Activated CD8-positive, alpha-beta memory T cell treated with anti-CD3 and anti-CD28 coated beads for 1 hour (primary cell): ENCODE data around the gene KIFAP3.

Experiments
- DNase-seq, 2 donors: peaks; one replicate each; pipeline ENCODE4 v3.0.0-alpha.2; 2020; ENCODE audit warnings: low read depth in 1 of 2; ENCODE audit errors: extremely low read depth in 1 of 2

KIFAP3 gene

DNA sequence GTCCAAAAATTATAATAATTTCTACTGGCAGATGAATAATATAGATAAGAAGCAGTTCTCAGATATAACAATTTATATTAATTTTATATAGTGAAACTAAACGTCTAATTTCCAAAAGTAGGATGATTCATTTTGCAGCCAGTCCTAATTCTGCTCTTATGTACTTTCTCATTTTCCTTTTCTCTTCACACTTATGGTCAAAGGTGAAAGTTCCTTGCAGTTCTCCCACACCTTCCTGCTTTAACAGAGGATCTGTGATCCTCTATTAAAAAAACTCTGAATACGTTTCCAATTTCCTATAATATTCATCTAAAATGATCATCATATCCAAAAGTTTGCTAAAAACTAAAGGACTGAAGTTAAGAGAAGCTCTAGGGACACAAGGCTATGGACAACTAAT, 78.5 kb downstream of the KIFAP3 start:
- no peak for DNase-seq

DNA sequence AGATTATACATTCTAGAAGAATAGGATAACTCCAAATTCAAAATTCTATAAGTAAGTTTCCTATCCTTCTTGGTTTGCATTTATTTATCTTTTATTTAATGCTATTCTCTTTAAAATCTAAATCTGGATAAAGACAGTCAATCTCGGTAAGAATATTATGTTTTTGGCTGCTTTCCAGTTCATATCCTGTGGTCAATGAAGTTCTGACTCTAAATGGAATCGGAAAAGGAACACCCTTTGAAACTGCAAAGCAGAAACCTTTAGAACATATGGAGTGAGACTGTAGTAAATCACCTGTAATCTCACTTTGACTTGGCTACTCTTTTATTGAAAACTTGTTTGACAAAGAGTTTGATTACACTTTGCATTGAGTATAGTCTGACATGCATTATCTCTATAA, 85.2 kb downstream of the KIFAP3 start:
- no peak for DNase-seq

DNA sequence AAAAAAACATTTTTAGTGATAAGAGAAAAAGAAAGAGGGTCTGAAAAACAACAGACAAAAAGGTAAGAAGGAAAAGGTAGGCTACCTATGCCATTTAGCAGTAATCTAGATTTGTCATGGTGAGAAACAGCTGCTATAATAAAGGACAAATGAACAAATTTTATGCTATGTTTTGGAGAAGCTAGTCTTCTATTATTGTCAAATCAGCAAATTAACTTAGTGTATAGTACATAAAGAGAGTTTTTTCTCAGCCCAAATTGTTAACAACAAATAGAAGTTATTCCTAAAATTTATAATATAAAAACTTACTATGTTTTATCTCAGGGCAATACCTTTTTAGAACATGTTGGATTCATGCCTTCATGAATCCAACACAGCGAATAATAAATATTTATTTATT, 88.7 kb downstream of the KIFAP3 start:
- no peak for DNase-seq

DNA sequence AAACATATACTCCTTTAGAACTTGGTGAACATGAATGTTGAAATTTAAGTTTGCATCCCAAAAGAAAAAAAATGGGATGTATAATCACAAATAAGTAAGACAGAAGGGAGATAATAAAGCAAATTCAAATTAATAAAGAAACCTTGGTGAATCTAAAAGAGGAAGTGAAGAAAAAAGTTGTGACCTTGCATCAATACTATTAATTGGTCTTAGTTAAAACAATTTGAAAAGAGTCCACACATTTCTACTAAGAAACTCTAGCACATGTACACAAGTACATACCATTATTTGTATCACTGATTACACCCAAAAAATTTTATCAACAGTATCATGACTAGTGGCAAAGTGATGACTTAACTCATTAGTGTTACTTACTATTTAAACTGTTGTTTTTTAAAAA, 100.4 kb downstream of the KIFAP3 start:
- no peak for DNase-seq

DNA sequence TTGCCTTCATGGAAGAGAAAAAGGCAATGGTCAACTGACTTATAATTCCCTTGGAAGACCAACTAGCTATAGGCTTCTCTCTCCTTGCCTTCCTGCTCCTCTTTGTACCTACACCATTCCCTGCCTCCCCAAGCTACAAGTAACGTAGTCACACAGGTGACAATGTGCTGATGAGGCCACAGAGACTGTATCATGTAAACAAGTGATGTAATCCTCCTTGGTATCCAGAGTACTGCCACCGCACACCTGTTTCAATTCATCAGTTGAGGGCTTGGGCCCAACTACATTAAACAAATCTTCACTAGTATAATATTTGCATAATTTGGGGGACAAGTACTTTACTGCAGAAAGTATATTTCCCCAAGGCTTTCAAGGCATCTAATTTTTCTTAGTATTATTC, 104.4 kb downstream of the KIFAP3 start:
- no peak for DNase-seq

DNA sequence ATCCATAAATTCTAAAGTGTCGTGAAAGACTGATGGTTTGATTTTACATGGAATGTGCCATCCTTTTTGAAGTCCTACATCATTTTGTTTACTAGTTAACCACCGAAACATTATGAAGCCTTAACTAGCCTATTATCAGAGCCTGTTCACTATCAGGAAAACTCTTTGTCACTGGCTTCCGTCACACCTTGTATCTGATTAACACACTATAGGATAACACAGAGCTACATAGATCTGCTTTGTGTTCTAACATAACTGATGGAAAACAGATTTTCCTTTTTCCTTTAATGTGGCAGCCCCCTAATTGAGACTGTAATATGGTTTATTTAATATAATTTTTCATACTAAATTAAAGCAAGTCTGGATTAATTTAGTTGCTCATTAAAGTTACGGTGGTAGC, 106.3 kb downstream of the KIFAP3 start:
- no peak for DNase-seq

DNA sequence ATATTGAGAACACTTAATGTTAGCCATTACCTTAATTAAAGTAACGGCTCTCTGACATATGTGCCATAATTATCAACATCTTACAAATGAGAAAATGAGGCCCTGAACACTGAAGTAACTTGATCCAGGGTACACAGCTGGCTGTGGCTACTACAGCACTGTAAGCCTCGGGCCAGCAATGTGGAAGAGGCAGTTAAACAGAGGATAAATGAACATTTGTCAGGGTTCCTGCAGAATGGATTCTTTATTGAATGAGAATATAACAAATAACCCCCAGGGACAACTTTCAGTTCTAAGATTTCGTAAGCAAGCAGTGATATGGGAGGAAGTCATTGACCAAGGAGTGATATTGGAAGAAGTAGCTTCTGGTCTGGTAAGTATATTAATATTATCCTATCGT, 110.3 kb downstream of the KIFAP3 start:
- no peak for DNase-seq

DNA sequence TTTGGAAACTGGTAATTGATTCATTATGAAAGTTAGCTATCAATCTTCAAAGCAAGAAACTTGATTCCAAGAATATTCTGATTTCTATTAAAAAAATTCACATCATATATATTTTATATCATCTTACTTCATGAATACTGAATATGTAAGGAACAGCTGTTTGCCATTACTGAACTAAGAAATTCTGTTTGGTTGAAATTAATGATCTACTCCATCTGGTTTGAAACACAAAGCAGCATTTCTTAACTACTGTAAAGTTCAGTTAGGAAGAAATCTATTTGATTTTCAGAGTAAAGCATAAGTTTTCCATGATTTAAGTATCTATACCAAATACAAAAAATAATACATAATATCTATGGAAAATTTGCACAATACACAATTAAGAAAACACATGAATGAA, 114.8 kb downstream of the KIFAP3 start:
- no peak for DNase-seq

DNA sequence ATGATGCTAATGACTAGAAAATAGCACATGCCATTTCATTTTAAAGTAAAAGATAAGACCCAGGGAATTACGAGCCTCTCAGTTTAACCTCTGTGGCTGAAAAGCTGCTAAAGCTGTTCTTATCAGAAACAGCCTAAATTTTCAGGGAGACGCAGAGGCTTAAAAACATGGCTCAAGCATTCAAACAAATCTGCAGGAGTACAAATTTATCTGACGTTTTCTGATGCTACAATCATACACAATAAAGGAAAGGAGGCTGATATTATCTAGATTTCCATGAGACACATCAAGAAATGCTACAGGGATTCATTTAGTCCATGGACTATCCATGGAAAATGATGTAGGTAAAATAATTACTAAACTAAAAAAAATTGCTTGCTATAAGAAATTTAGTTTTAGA, 115.5 kb downstream of the KIFAP3 start:
- no peak for DNase-seq

DNA sequence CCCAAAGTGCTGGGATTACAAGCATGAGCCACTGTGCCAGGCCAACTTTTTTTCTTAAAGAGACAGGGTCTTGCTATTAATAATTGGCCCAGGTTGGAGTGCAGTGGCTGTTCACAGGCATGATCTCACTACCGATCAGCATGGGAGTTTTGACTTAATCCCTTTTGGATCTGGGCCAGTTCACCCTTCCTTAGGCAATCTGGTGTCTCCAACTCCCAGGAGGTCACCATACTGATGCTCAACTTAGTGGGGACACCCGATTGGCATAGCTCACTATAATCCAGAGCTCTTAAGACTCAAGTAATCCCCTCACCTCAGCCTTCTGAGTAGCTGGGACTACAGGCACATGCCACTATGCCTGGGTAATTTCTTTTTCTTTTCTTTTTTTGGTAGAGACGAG, 116.6 kb downstream of the KIFAP3 start:
- no peak for DNase-seq

DNA sequence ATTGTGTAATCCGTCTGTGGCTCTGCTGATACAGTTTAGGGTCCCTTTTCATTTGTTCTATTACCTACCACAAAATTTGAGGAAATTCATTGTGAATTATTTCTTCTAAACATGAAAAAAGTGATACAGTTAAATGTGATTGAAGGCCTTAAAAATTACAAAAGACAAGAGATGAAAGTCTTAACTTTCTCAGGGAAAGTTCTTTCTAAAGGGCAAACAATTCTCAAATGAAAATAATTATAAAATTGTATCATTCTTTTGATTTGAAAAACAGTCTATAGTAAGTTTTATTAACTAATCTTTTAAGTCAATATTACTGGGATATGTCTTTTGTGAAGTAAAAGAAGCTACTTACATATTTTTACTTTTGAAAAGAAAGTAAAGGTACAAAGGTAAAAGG, 123.4 kb downstream of the KIFAP3 start:
- DNase-seq, result no peak

DNA sequence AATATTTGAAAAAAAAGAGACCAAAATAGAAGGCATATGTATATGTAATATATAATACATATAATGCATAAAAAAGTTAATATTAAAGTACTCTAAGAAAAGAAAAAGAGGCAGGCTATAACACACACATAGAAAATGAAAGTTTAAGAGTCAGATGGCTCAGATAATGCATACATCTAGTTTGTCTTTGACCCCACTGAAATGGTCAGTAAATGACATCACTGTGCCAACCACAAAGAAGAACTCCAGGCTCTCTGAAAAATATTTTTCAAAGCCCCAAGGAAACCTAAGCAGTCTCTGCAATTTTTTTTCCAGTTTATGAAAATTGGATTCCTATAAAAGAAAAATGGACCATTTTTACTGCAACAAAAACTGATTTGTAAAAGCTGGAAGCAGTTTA, 125.4 kb downstream of the KIFAP3 start:
- DNase-seq, result no peak

DNA sequence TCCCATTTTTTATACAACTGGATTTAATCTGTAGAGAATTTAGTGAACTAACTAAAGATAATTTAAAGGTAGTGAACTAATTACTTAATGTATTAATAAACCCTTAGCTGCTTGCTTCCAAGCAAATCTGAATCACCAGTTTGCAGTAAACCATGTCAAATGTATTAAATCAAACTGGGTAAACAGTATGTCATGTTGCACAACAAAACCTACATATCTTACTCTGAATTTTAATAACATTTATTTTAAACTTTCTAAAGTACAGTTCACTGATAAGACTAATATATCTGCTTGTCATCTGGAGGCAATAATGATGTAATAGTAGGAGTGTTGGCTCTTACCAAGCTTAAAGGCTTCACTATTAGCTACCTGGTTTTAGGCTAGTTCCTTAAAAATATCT, 128.3 kb downstream of the KIFAP3 start:
- no peak for DNase-seq

DNA sequence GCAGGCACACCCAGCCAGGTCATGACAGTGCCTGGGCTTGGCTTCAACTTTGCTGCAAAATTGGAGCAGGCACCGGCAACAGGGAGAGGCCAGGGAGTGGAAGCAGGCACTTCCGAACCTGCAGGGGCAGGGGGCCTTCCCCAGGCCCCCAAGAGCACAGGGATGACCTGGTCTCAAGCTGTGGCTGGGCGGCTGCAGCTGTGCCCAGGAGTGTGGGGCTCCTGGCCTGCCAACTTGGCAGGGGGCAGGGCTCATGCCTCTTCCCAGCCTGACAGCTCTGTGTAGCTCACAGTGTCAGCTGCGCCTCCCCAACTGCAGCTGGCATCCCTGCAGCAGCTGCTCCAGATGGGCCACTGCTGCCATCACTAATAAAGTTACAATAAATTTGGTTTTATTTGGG, 129.3 kb downstream of the KIFAP3 start:
- no peak for DNase-seq

DNA sequence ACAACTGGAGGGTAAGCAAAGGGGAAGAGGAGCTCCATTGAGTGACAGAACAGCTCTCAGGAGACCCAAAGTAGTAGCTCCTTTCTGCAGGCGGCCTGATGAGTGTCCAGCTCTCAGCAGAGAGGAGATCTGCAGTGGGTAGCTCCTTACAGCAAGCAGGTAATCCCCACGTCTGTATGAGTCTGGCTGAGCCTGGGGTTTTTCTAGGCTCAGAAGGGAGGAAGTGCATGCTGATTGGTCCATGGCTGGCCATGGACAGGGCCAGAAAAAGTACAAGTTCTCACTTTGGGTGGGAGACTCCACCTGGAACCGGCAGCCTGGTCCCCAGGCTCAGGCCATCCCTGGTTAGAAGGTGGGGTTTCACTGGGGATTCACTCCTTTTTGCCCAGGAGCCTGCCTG, 129.9 kb downstream of the KIFAP3 start:
- DNase-seq, result no peak

DNA sequence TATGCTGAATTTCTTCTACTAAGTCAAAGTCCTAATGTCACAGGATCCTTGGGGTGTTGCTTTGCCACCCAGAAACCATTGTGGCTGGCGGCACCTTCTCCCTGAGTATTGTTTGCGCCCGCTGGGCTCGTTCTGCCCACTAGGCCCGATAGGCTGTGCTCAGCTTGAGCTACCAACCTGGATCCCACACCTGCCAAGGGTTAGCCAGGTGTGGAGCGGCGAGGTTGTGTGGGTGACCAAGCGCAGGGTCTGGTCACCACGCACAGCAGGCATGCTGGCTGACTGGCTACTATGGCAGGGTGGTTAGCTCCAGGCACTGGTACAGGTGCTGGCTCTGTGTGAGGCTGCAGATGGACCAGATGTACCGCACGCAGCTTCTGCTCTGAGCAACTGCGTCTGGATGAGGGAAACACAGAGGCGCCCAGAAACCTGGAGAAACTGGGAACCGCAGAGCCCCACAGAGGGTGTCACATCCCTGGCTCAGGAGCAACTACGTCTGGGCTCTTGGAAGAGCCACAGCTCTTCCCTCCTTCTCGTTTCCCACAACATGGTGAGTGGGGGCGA, 130.4 kb downstream of the KIFAP3 start:
- DNase-seq, result no peak

DNA sequence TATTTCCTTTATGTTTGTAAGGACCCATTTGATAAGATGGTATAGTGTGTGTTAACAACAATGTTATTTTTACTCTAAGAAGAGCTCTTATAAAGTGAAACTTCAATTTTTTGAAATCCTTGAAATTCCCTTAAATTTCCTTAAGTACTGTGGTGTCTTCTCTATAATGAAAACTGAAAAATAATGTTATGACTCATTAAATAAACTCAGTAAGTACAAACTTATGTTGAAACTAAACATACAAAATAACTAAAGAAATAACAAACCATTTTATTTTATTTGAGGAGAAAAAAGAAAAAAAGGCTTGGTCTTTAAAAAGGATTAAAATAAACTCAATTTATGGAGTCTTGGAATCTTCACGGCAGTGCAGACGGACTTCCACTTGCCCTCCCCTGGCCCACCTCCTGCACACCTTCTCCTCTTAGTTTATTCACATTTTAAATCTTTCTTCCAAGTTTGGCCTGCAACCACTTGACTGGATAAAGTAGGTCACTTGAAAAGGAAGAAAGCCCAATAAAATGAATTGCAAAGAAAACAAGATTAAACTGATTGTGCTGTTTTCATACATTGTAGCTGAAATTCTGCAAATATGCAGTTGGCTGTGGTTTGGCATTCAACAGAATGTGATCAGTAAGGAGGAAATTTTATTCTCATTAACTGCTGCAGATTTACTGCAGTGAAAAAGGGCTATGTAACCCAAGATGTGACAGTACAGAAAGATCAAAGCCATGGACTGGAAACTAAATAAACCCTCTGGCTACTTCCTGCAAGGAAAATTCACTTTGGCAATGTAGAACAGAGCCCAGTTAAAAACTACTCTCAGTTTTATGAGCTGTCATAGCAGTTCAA, 132.3 kb downstream of the KIFAP3 start:
- no peak for DNase-seq

DNA sequence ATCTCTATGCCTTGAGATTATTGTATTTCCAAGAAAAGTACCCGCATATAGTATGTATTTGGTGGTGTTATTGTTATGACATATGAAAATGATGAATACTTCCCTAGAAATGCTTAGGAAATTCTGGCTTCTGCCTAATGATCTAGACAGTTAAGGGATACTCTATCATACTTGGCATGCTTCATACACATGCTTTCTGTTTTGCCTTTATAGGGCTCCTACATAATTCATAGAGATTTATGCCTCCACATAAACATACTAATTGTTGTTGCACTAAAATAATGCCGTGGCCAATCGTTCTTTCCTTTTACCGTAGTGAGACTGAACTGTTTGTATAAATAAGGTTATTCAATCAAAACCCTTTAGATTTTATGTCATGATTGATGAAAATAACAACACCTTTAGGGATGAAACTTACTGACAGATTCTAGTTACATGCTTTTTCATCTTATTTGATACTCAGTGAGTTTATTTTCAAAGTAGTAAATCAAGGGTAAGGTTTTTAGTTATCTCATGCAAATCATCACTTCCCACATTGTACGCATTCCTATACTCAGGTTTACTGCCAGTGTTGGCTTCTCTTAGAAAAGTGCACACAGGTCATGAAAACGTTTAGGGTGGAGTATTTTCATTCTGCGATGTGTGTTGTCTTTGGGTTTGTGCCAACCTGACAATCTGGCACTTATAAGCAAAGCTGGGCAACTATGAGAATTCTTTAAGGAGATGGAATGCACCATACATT, 140.3 kb downstream of the KIFAP3 start:
- no peak for DNase-seq

DNA sequence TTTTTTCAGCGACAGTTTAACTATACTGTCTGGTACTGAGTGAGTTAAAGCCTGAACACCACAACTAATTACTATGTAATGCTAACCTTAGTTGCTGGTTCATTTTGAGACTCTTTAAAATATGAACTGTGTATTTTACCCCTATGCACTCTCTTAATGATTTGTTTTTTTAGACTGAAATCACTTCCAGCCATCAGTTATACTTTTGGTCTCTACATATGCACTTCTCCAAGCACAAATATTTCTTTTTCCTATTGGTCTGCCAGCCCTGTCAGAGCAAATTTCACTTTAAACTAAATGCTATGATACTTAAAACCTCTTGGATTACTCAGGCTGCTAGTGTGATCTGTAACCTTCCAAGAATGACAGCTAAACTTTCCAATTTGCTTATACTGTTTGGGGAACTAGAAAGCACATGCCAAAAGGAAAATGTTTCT, 142.7 kb downstream of the KIFAP3 start:
- DNase-seq, result no peak

DNA sequence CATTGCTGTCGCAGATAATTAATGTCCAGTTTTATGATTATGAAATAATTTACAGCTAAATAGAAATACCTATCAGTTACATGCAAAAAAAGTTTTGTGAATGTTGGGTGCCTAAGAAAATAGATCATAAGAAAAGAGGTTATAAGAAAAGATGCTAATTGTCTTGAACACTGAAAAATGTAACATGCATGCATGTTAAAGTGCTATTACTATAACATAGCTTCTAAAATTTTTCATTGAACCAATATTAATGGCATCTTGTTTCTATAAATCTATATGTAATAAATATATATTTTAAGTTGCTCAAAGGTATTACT, 145.3 kb downstream of the KIFAP3 start:
- no peak for DNase-seq

DNA sequence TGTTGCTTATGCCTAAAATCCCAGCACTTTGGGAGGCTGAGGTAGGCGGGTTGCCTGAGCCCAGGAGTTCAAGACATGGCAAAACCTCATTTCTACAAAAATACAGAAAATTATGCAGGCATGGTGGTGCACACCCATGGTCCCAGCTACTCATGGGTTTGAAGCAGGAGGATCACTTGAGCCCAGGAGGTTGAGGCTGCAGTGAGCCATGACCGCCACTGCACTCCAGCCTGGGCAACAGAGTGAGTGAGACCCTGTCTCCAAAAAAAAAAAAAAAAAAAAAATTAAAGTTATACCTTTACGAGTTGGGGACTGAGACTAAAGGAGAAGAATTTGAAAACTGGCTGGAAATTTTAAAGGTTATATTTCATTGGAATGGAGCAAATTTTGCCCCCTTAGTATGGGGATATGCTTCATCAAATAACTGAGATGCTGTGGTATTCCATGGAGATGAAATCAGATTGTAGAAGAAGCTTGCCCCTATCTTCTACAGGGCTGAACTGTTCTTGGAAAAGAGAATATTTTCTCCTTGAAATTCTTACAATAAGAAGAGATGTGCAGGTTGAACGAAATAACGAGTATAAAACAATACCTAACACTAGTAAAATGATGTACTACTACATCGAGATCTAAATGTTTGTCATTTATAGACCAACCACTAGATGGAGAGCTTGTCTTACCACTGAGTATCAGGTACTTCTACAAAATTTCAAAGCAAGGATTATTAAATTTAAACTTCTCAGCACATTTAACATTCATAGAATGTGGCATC, 145.9 kb downstream of the KIFAP3 start:
- no peak for DNase-seq
